SW480 (cell line): ENCODE data around the gene GNAT3.
A peak's percentile ranks its signal among the peaks of the same experiment; 100 is the strongest.

Experiments
- DNase-seq: peaks from one replicate; pipeline ENCODE4 v3.0.0-alpha.2; 2016; ENCODE audit warnings: low spot score

GNAT3 gene

GRCh38 chr7:80463272-80463920, 48.5 kb downstream of the GNAT3 start:
- DNase-seq = no peak

DNA sequence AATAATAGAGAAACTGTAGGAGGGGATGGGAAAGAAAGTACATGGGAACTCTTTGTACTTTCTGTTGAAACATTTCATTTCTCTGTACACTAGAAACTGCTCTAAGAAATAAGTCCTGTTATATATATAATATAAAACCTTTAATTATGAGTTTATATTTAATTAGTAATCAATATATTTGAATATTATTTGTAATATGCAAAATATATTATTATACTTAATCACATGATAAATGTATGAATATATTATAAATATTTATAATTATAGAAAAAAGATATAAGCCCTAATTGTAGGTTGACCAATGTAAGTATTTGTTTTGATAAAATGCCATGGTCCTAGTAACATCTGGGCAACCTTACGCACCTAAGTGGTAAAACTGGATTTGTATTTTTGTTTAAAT, 51.0 kb downstream of the GNAT3 start:
- no peak for DNase-seq

GRCh38 chr7:80459776-80460510, 51.9 kb downstream of the GNAT3 start:
- no peak for DNase-seq

DNA sequence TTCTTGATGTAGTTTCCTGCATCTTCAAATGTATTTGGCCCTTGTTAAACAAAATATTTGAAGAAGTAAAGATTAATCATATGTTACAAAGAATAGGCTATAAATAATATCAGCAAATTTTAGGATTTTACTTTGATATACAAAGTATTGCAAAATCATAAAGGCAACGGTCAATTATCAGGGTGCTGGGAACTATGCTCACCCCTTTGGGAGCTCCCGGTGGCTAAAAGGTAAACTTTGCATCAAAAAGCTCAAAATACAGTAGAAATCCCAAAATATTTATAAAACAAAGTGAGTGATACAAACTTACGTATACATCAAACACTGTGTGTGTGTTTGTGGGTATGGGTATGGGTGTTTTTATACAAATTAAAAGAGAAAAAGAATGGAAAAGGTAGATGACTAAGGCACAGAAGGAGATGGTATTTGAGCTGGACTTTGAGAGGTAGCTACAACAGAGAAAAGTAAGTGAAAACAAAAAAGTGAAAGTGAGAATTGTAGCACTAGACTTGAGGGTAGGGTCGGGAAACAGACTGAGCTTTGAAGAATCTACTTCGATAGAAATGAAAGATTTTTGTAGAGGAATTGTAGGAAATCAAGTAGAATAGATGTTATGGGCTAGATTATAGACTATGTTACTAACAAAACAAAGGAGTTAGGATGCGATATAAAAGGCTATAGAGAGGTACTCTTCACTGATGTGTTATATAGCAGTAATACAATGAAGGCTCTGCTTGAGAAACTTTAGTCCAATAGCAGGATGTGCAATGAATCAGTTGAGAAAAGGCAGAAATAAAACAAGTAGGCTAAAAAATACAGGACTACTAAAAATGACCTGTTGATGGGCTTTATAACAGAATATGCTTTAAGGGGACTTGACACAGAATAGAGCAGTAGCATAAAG, 52.8 kb downstream of the GNAT3 start:
- DNase-seq = no peak

DNA sequence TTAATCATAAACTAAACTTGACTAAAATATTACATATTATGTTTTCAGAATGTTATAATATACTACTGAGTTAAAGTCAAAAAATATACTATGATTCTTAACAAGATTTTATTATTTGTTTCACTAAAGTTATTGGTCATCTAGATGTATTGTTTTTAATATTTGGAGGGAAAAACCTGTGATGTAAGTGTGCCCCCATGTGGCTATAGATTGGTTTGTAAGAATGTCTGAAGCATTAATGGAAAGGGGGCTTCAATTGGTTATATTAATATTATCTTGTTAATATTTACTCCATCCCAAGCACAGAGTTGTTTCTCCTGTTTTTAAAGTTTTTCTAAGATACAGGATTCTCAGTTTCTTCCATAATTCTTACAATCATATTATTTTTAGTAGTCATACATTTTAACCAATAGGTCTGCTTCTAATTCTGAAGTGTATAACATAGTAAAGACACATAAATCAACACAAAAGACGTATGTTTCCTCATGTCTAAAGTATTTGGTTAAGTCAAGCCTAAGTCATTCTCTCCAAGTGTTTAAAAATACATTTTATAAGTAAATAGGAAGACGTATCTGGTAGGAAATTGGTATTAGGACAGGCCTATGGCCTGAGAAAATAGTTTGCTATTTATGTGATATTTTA, 58.0 kb downstream of the GNAT3 start:
- peak; percentile 46 for DNase-seq

- DNase-seq = peak; percentile 20
Measured at GRCh38 chr7:80450621-80451308, 61.1 kb downstream of the GNAT3 start.

DNA sequence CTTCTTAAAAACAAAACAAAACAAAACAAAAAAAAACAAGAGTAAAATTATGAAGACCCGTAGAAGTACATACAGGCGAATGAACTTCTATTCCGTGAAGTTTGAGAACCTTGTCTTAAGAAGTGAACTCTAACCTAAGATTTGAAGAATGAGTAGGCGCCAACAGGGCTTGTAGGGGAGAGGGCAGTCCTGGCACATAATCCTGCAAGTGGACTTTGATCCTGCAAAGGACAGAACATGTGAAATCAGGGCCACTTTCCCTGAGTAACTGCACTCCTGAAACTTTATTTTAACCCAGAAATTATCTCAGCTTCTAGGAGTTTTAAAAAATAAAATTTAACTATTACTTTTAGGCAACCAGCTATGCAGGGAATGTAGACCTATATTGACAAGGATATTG, 62.0 kb downstream of the GNAT3 start:
- DNase-seq = no peak

GRCh38 chr7:80445351-80445750, 66.5 kb downstream of the GNAT3 start:
- DNase-seq = no peak

GRCh38 chr7:80444811-80445210, 67.1 kb downstream of the GNAT3 start:
- DNase-seq = no peak

GRCh38 chr7:80443325-80443724, 68.5 kb downstream of the GNAT3 start:
- no peak for DNase-seq

GRCh38 chr7:80440883-80441282, 71.0 kb downstream of the GNAT3 start:
- DNase-seq = no peak

DNA sequence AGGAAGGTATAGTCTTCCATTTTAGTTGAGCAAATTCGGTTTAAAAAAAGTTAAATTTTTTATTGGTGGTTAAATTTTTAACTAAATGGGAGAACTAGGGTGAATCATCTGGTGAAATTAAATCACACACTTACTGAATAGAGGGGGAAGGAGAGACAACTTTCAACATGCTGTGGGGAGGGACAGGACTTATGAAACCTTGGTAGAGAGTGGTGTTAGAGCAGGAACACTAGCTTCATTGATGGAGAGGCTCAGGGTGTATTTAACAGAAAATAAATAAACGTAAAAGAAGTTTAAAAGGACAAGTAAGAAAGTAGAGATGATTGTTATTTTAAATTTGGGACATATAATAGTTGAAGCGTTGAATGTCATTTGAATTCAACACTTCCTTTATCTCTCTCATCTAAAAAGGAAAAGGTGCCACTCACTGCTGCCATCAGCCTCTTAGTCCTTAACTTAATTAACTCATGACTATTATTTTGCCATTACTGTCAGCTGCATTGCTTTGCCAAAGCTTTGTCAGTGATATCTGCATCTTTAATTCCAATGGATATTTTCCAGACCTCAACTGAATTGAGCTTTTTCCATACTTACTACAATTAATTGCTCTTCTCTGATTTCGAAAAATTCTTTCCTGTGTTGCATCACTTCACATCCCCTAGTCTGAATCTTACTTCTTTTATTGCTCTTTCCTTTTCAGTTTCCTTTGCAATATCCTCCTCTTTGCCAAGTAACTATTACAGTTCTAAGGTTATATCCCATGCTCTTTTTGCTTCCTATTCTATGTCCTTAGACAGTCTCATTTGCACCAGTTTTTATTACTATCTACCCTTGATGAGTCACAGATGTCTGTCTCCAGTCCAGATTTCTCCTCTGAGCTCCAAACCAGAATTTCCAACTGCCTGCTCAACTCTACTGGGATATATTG, 71.7 kb downstream of the GNAT3 start:
- no peak for DNase-seq

GRCh38 chr7:80435521-80435920, 76.3 kb downstream of the GNAT3 start:
- no peak for DNase-seq

DNA sequence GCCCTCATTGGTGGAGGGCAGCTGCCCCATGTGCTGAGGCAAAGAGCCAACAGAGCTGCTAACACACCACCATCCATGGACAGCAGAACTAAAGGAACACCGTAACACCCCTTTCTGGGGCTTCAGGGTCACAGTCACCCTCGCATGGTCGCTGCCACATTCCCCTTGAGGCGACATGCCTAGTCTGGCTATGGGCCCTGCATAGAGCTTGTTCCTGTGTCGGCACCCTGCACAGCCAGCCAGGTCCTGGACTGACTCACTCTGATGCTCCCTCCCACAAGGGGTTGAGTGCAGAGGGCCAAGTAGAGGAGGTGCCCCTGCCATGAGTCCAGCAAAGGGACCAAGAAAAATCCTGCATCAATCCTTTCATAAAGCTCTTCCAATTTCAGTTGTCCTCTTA, 77.8 kb downstream of the GNAT3 start:
- DNase-seq = no peak

DNA sequence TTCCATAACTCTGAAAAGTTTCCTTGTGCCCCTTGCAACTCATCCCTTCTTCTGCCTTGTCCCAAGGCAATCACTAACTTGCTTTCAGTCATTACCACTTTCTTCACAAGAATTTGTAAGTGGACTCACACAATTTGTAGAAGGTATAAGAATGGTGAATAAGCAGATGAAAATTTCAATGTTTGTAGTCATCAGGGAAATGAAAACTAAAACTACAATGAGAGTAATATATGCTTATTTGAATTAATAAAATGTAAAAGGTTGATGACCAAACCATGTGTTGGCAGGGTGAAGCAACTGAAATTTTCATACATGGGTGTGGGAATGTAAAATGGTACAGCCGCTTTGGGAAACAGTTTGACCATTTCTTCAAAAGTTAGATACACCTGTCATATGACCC, 79.7 kb downstream of the GNAT3 start:
- no peak for DNase-seq

GRCh38 chr7:80429181-80429580, 82.7 kb downstream of the GNAT3 start:
- DNase-seq = no peak

GRCh38 chr7:80428161-80429054, 83.5 kb downstream of the GNAT3 start:
- peak; percentile 77 for DNase-seq

DNA sequence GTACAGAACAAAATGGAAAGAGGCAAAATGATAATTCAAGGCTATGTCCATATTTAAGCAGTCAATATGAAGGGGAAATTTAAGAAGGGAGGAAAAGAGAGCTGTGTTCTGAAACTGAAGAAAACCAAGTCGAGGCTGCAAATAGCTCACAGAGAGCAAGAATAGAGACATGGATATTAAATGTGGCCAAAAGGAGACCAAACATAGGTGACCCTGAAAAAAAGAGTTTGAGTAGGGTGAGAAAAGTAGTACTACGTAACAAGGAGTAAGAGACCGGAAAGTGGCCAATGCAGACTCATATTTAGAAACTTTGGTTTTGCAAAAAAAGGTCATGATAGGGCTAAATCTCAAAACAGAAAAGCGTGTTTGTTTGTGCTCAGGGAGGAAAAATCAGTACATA, 84.6 kb downstream of the GNAT3 start:
- no peak for DNase-seq

DNA sequence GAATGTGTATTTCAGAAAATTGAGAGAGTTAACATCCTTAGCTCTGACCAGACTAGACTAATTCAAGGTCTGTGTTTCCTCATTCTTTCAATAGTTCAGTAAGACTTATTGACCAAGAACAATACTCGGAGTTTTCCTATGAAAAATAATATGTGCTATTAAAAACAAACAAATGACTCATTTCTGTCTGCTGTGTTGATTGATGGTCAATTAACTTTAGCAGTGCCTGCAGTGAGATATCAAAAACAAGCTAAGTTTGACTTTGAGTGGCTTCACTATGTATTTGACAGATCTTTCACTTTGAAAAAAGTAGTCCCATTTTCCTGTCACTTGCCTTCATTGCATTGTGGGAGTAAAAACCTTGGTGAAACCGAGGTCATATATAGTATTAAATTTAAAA, 91.0 kb downstream of the GNAT3 start:
- no peak for DNase-seq
